Measurements from ENCODE around the gene CEBPZ.

The CEBPZ gene

DNA sequence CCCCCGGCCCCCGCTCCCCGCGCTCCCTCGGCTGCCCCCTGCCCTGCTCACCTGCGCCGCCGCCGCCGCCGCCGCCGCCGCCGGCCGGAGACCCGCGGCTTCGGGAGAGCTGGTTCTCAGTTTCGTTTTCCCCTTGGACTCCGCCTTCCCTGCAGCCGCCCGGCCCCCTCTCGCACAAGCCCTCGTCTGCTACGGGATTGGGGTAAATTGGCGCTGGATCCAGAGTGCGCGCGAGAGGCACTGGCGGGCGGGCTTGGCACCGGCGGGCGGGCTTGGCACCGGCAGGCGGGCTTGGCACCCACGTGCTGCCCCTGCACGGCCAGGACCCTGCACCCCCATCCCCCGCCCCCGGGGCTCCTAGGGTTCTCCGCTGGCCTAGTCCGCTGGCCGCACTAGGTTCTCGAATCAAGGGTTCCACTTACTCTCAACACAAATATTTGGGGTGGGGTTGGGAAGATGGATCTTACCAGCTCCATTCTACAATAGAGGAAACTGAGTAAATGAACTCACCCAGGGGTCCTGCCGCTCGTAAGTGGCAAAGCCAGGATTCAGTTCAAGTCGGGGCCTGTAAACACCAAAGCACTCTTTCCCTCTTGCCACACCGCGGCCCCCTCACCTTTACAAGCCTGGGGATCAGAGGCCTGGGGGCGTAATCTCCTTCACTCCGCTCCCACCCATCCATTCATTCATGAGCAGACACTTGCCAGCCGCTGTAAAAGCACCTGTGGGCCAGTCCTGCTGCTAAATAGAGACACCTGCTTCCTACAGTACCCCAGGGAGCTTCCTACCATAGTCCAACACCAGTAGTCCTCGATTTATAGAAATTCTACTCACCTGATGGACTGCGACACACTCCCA is 74.3 kb downstream of the CEBPZ start, which contains the start of gene EIF2AK2:
TSS of gene EIF2AK2 (minus strand) at position 124 of the 858 bp plus-strand sequence. CDS start 9,174 bp downstream, outside the sequence.
- TF ChIP-seq, protein P1, sequence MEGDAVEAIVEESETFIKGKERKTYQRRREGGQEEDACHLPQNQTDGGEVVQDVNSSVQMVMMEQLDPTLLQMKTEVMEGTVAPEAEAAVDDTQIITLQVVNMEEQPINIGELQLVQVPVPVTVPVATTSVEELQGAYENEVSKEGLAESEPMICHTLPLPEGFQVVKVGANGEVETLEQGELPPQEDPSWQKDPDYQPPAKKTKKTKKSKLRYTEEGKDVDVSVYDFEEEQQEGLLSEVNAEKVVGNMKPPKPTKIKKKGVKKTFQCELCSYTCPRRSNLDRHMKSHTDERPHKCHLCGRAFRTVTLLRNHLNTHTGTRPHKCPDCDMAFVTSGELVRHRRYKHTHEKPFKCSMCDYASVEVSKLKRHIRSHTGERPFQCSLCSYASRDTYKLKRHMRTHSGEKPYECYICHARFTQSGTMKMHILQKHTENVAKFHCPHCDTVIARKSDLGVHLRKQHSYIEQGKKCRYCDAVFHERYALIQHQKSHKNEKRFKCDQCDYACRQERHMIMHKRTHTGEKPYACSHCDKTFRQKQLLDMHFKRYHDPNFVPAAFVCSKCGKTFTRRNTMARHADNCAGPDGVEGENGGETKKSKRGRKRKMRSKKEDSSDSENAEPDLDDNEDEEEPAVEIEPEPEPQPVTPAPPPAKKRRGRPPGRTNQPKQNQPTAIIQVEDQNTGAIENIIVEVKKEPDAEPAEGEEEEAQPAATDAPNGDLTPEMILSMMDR (conservative IDR thresholded peaks at IDR 0.05; ENCODE audit: low read length), result no peak
- peak within 1 kb of the TSS; percentile 83 for H3K4me3 ChIP-seq (ENCODE audit: low read length)
- peak; percentile 84 for DNase-seq (ENCODE audit: low read depth)

DNA sequence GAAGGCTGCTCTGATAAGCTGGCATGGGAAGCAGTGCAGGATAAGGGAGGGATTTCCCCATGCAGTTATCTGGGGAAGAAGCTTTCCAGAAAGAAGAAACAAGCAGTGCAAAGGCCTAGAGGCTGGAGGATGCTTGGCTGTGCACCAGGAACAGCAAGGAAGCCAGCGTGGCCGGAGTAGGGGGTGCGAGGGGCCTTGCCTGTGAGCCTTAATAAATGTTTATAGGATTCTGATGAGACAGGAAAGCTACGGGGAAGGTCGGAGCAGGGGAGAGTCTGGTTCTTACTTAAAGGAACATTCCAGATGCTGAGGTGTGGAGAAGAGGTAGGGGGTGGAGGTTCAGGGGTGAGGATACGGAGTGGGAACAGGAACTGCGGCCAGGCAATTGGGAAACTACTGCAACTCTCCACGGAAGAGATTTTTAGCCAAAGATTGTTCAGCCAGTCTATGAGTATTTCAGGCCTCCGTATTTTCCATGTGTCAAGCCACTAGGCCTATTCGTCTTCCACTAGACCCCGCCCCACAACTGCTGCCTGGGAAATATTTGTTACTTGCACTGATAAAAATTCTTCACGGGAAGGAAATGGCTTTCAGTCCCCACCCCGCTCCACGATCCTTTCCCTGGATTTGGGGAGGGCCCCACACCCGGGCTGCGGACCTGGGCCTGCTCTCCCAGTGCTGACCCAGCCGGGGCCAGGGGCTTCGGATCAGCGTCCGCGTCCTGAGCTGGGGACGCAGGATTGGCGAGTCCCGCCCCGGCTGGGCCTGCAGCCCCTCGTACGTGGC is 75.1 kb downstream of the CEBPZ start:
- TF ChIP-seq, protein P1 (conservative IDR thresholded peaks at IDR 0.05; ENCODE audit: low read length), result no peak
- DNase-seq (ENCODE audit: low read depth), result peak; percentile 54
- peak overlapping the region; percentile 83 for H3K4me3 ChIP-seq (ENCODE audit: low read length)

DNA sequence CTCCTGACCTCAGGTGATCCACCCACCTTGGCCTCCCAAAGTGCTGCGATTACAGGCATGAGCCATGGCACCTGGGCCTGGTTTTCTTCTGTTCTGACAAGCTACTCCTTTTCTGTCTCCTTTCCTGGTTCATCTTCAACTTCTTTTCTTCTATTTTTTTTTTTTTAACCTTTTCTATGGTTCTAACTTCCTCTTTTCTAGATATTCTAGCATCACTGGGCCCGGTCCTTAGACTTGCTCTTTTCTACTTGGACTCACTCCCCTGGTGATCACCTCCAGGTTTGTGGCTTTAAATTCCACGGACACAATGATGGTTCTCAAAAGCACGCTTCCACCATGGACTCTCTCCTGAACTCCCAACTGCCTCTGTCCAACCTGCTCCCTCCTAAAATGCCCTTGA is 76.6 kb downstream of the CEBPZ start:
- no peak overlapping the region for H3K4me3 ChIP-seq (ENCODE audit: low read length)
- TF ChIP-seq, protein P1 (conservative IDR thresholded peaks at IDR 0.05; ENCODE audit: low read length), result no peak
- DNase-seq (ENCODE audit: low read depth), result no peak

DNA sequence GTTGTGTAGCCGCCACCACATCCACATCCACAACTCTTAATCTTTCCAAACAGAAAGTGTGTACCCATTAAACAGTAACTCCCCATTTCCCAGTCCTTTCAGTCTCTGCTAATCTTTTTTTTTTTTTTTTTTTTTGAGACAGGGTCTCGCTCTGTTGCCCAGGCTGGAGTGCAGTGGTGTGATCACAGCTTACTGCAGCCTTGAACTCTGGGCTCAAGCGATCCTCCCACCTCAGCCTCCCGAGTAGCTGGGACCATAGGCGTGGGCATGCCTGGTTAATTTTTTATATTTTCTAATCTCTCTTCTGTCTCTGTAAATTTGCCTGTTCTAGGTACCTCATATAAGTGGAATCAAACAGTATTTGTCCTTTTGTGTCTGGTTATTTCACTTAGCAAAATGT is 78.2 kb downstream of the CEBPZ start:
- TF ChIP-seq, protein P1 (conservative IDR thresholded peaks at IDR 0.05; ENCODE audit: low read length), result no peak
- DNase-seq (ENCODE audit: low read depth), result no peak
- H3K4me3 ChIP-seq (ENCODE audit: low read length), result no peak overlapping the region

Data from AG10803 (cell line).